BLaER1 (cell line): Measurements from ENCODE around the gene COX4I1.

Experiments
- H3K27ac ChIP-seq: shearing (Covaris generic); formaldehyde crosslinking; 2 replicates; pipeline ENCODE4 v1.8.1; 2022
- H3K27me3 ChIP-seq: shearing (Covaris generic); formaldehyde crosslinking; 2 replicates; pipeline ENCODE4 v1.8.1; 2022
- H3K36me3 ChIP-seq: shearing (Covaris generic); formaldehyde crosslinking; 2 replicates; pipeline ENCODE4 v1.8.1; 2022
- H3K4me1 ChIP-seq: shearing (Covaris generic); formaldehyde crosslinking; 2 replicates; pipeline ENCODE4 v1.8.1; 2022
- H3K4me2 ChIP-seq: shearing (Covaris generic); formaldehyde crosslinking; 2 replicates; pipeline ENCODE4 v1.8.1; 2022
- H3K4me3 ChIP-seq: shearing (Covaris generic); formaldehyde crosslinking; 2 replicates; pipeline ENCODE4 v1.8.1; 2022
- H3K9ac ChIP-seq: shearing (Covaris generic); formaldehyde crosslinking; 2 replicates; pipeline ENCODE4 v1.8.1; 2022
- H3K9me3 ChIP-seq: shearing (Covaris generic); formaldehyde crosslinking; 2 replicates; pipeline ENCODE4 v1.8.1; 2022
- H4K20me1 ChIP-seq: shearing (Covaris generic); formaldehyde crosslinking; 2 replicates; pipeline ENCODE4 v1.8.1; 2022
- Cebpa-rat ChIP-seq: shearing (Covaris generic); IDR thresholded peaks from 2 replicates; pipeline ENCODE4 v1.8.1; 2022

The COX4I1 gene

GRCh38 chr16:85780281-85780680 is 19.2 kb upstream of the COX4I1 start:
- no peak overlapping the region for H3K4me2 ChIP-seq
- H3K9ac ChIP-seq: no peak overlapping the region
- H3K27ac ChIP-seq: no peak overlapping the region
- H3K27me3 ChIP-seq: no peaks in the 10 kb centered on the region
- no peaks in the 10 kb centered on the region for H3K4me1 ChIP-seq
- TF ChIP-seq Cebpa-rat: no peak
- H3K4me3 ChIP-seq: no peak overlapping the region
- no peaks in the 10 kb centered on the region for H3K9me3 ChIP-seq
- H3K36me3 ChIP-seq: peaks cover 93% of the 10 kb centered on the region
- H4K20me1 ChIP-seq: peaks cover 52% of the 10 kb centered on the region

GRCh38 chr16:85781156-85781555 is 18.3 kb upstream of the COX4I1 start:
- no peaks in the 10 kb centered on the region for H3K9me3 ChIP-seq
- H3K9ac ChIP-seq: no peak overlapping the region
- no peak overlapping the region for H3K4me2 ChIP-seq
- H3K27ac ChIP-seq: no peak overlapping the region
- no peak overlapping the region for H3K4me3 ChIP-seq
- no peaks in the 10 kb centered on the region for H3K4me1 ChIP-seq
- H4K20me1 ChIP-seq: peaks cover 60% of the 10 kb centered on the region
- peaks cover 95% of the 10 kb centered on the region for H3K36me3 ChIP-seq
- no peak for TF ChIP-seq Cebpa-rat
- H3K27me3 ChIP-seq: no peaks in the 10 kb centered on the region

- Histone ChIP-seq H4K20me1 (peaks cover 67% of the 10 kb centered on the region), H3K4me3 (no peak overlapping the region), H3K9me3 (no peaks in the 10 kb centered on the region), H3K4me1 (no peaks in the 10 kb centered on the region), H3K4me2 (no peak overlapping the region), H3K27me3 (no peaks in the 10 kb centered on the region), H3K27ac (no peak overlapping the region), H3K9ac (no peak overlapping the region), H3K36me3 (peaks cover 96% of the 10 kb centered on the region)
- no peak for TF ChIP-seq Cebpa-rat
These were observed 17.7 kb upstream of the COX4I1 start for GRCh38 chr16:85781695-85782370.

GRCh38 chr16:85782451-85782850 is 17.0 kb upstream of the COX4I1 start:
- no peaks in the 10 kb centered on the region for H3K27me3 ChIP-seq
- no peaks in the 10 kb centered on the region for H3K9me3 ChIP-seq
- H3K4me2 ChIP-seq: no peak overlapping the region
- no peak overlapping the region for H3K4me3 ChIP-seq
- peaks cover 73% of the 10 kb centered on the region for H4K20me1 ChIP-seq
- no peaks in the 10 kb centered on the region for H3K4me1 ChIP-seq
- H3K9ac ChIP-seq: 0 out of 2 replicates have a peak overlapping the region, but pooled peaks have one; percentile 10
- TF ChIP-seq Cebpa-rat: no peak
- peaks cover 96% of the 10 kb centered on the region for H3K36me3 ChIP-seq
- H3K27ac ChIP-seq: no peak overlapping the region

GRCh38 chr16:85783441-85783840 is 16.1 kb upstream of the COX4I1 start:
- H3K27me3 ChIP-seq: no peaks in the 10 kb centered on the region
- no peaks in the 10 kb centered on the region for H3K9me3 ChIP-seq
- no peak overlapping the region for H3K4me2 ChIP-seq
- peaks cover 96% of the 10 kb centered on the region for H3K36me3 ChIP-seq
- no peak overlapping the region for H3K27ac ChIP-seq
- no peak overlapping the region for H3K9ac ChIP-seq
- H3K4me3 ChIP-seq: no peak overlapping the region
- no peaks in the 10 kb centered on the region for H3K4me1 ChIP-seq
- no peak for TF ChIP-seq Cebpa-rat
- H4K20me1 ChIP-seq: peaks cover 82% of the 10 kb centered on the region

- Histone ChIP-seq H3K4me1 (no peaks in the 10 kb centered on the region), H4K20me1 (peaks cover 96% of the 10 kb centered on the region), H3K27ac (no peak overlapping the region), H3K36me3 (peaks cover 95% of the 10 kb centered on the region), H3K4me3 (no peak overlapping the region), H3K27me3 (no peaks in the 10 kb centered on the region), H3K4me2 (no peak overlapping the region), H3K9ac (no peak overlapping the region), H3K9me3 (no peaks in the 10 kb centered on the region)
- no peak for TF ChIP-seq Cebpa-rat
These were observed 14.7 kb upstream of the COX4I1 start for GRCh38 chr16:85784813-85785212.

GRCh38 chr16:85785927-85786326 is 13.6 kb upstream of the COX4I1 start:
- H3K27me3 ChIP-seq: no peaks in the 10 kb centered on the region
- H3K36me3 ChIP-seq: peaks cover 94% of the 10 kb centered on the region
- H3K9me3 ChIP-seq: no peaks in the 10 kb centered on the region
- H3K27ac ChIP-seq: no peak overlapping the region
- H3K4me2 ChIP-seq: no peak overlapping the region
- peaks cover 98% of the 10 kb centered on the region for H4K20me1 ChIP-seq
- H3K4me3 ChIP-seq: no peak overlapping the region
- no peaks in the 10 kb centered on the region for H3K4me1 ChIP-seq
- TF ChIP-seq Cebpa-rat: no peak
- H3K9ac ChIP-seq: no peak overlapping the region

- Histone ChIP-seq H3K27me3 (no peaks in the 10 kb centered on the region), H3K9me3 (no peaks in the 10 kb centered on the region), H3K4me1 (no peaks in the 10 kb centered on the region), H3K4me3 (no peak overlapping the region), H3K4me2 (no peak overlapping the region), H4K20me1 (peaks cover 98% of the 10 kb centered on the region), H3K9ac (no peak overlapping the region), H3K27ac (no peak overlapping the region), H3K36me3 (peaks cover 94% of the 10 kb centered on the region)
- TF ChIP-seq Cebpa-rat: no peak
These were observed 10.7 kb upstream of the COX4I1 start for GRCh38 chr16:85788819-85789218.

GRCh38 chr16:85789773-85790172 is 9.7 kb upstream of the COX4I1 start:
- Histone ChIP-seq H3K4me1 (no peaks in the 10 kb centered on the region), H3K9ac (no peak overlapping the region), H3K27ac (no peak overlapping the region), H3K4me2 (no peak overlapping the region), H3K36me3 (peaks cover 98% of the 10 kb centered on the region), H4K20me1 (peaks cover 99% of the 10 kb centered on the region), H3K27me3 (no peaks in the 10 kb centered on the region), H3K4me3 (no peak overlapping the region), H3K9me3 (no peaks in the 10 kb centered on the region)
- TF ChIP-seq Cebpa-rat: no peak

- Histone ChIP-seq H3K27ac (no peak overlapping the region), H3K9me3 (no peaks in the 10 kb centered on the region), H3K4me3 (no peak overlapping the region), H3K36me3 (peaks cover 86% of the 10 kb centered on the region), H4K20me1 (peaks cover 100% of the 10 kb centered on the region), H3K4me1 (peaks cover 12% of the 10 kb centered on the region), H3K4me2 (no peak overlapping the region), H3K9ac (no peak overlapping the region), H3K27me3 (no peaks in the 10 kb centered on the region)
- no peak for TF ChIP-seq Cebpa-rat
These were observed 5.7 kb upstream of the COX4I1 start for GRCh38 chr16:85793662-85794298.
